ENCODE measurements around the gene GSTO2. TPM values are rescaled to one million over a fixed set of nuclear protein-coding genes. Genes with fewer than 3 reads are reported as not detected.

The GSTO2 gene
- total RNA-seq, 1 experiment from 2014 or later: 25.7 TPM

DNA sequence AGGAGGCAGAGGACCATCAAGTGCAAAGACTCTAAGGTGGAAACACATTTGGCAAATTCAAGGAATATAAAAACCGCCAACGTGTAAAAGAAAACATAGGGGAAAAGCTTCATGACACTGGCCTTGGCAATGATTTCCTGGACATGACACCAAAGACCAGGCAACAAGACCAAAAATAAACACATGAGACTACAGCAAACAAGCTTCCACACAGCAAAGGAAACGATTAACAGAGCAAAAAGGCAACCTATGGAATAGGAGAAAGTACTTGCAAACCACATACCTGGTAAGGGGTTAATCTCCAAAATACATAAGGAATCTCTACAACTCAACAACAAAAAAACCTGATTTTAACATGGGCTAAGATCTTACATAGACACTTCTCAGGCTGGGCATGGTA is 10.8 kb upstream of the GSTO2 start:
- no TSS peak for BruUV-seq (replicated peaks)
- no peaks in the 10 kb centered on the region for H3K9me3 Mint-ChIP-seq (ENCODE audit: low read depth, unreplicated experiment)
- CTCF ChIA-PET: no interaction called here
- H3K27ac Mint-ChIP-seq (ENCODE audit: unreplicated experiment): no peak overlapping the region
- H3K4me1 Mint-ChIP-seq (ENCODE audit: low read depth, unreplicated experiment): peaks cover 34% of the 10 kb centered on the region
- no peak overlapping the region for H3K4me3 Mint-ChIP-seq (ENCODE audit: low read depth, unreplicated experiment)
- no peaks in the 10 kb centered on the region for H3K27me3 Mint-ChIP-seq (ENCODE audit: unreplicated experiment)
- peaks cover 39% of the 10 kb centered on the region for H3K36me3 Mint-ChIP-seq (ENCODE audit: insufficient read depth, unreplicated experiment)
- DNase-seq: no peak
- TF ChIP-seq, protein P1, sequence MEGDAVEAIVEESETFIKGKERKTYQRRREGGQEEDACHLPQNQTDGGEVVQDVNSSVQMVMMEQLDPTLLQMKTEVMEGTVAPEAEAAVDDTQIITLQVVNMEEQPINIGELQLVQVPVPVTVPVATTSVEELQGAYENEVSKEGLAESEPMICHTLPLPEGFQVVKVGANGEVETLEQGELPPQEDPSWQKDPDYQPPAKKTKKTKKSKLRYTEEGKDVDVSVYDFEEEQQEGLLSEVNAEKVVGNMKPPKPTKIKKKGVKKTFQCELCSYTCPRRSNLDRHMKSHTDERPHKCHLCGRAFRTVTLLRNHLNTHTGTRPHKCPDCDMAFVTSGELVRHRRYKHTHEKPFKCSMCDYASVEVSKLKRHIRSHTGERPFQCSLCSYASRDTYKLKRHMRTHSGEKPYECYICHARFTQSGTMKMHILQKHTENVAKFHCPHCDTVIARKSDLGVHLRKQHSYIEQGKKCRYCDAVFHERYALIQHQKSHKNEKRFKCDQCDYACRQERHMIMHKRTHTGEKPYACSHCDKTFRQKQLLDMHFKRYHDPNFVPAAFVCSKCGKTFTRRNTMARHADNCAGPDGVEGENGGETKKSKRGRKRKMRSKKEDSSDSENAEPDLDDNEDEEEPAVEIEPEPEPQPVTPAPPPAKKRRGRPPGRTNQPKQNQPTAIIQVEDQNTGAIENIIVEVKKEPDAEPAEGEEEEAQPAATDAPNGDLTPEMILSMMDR (IDR thresholded peaks at IDR 0.05; ENCODE audit: unreplicated experiment): no peak
- intact Hi-C loops (cut with micrococcal nuclease; ENCODE audit: unreplicated experiment): no loop called here

DNA sequence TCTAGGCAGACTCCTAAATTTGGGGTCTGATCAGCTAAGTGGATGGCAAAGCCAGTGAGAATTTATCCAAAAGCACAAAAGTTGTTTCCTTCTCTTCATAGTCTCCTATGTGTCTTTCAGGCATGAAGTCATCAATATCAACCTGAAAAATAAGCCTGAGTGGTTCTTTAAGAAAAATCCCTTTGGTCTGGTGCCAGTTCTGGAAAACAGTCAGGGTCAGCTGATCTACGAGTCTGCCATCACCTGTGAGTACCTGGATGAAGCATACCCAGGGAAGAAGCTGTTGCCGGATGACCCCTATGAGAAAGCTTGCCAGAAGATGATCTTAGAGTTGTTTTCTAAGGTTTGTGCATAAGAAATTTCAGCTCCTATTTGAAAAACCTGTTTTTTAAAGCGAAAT is 9.5 kb upstream of the GSTO2 start:
- intact Hi-C loops (cut with micrococcal nuclease; ENCODE audit: unreplicated experiment): no loop called here
- Mint-ChIP-seq H3K9me3 (ENCODE audit: low read depth, unreplicated experiment) (no peaks in the 10 kb centered on the region), H3K4me3 (ENCODE audit: low read depth, unreplicated experiment) (no peak overlapping the region), H3K27me3 (ENCODE audit: unreplicated experiment) (no peaks in the 10 kb centered on the region), H3K27ac (ENCODE audit: unreplicated experiment) (no peak overlapping the region), H3K36me3 (ENCODE audit: insufficient read depth, unreplicated experiment) (peaks cover 30% of the 10 kb centered on the region), H3K4me1 (ENCODE audit: low read depth, unreplicated experiment) (peaks cover 33% of the 10 kb centered on the region)
- CTCF ChIA-PET: no interaction called here
- TF ChIP-seq, protein P1 (IDR thresholded peaks at IDR 0.05; ENCODE audit: unreplicated experiment): no peak
- no peak for DNase-seq
- BruUV-seq (replicated peaks): no TSS peak

DNA sequence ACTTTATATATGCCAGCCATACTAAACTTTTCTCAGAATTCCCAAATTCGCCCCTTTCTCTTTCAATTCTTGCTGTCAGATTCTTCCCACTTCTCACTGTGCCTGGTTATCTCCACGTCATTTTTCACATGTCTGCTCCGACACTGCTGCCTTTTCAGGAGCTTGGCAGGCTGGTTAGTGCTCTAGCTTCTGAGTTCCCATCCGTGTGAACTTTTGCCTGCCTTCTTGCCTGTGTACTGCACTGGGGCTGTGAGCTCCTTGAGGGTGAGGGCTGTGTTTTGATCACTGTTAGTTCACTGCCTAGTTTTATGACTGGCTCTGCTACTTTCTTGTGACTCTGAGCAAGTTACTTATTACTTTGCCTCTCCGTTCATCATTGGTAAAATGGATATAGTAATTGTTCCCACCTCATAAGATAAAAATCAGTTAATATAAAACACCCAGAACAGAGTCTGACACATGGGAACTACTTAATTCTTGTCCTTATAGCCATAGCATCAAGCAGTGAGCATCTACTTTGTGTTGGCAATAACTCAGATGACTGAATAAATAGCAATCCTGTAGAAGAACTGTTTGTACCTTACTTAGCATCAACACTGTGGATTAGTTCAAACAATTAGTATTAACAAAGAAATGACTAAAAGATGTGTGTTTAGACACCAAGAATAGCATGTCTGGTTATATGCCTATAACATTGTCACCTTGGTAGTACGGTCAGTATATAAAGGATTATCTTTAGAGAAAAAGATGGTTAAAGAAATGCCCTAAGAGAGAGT is 8.8 kb upstream of the GSTO2 start:
- DNase-seq: no peak
- TF ChIP-seq, protein P1 (IDR thresholded peaks at IDR 0.05; ENCODE audit: unreplicated experiment): no peak
- no peaks in the 10 kb centered on the region for H3K9me3 Mint-ChIP-seq (ENCODE audit: low read depth, unreplicated experiment)
- peaks cover 34% of the 10 kb centered on the region for H3K4me1 Mint-ChIP-seq (ENCODE audit: low read depth, unreplicated experiment)
- H3K4me3 Mint-ChIP-seq (ENCODE audit: low read depth, unreplicated experiment): no peak overlapping the region
- CTCF ChIA-PET: no interaction called here
- H3K27ac Mint-ChIP-seq (ENCODE audit: unreplicated experiment): no peak overlapping the region
- intact Hi-C loops (cut with micrococcal nuclease; ENCODE audit: unreplicated experiment): no loop called here
- H3K36me3 Mint-ChIP-seq (ENCODE audit: insufficient read depth, unreplicated experiment): peaks cover 25% of the 10 kb centered on the region
- no peaks in the 10 kb centered on the region for H3K27me3 Mint-ChIP-seq (ENCODE audit: unreplicated experiment)
- no TSS peak for BruUV-seq (replicated peaks)

DNA sequence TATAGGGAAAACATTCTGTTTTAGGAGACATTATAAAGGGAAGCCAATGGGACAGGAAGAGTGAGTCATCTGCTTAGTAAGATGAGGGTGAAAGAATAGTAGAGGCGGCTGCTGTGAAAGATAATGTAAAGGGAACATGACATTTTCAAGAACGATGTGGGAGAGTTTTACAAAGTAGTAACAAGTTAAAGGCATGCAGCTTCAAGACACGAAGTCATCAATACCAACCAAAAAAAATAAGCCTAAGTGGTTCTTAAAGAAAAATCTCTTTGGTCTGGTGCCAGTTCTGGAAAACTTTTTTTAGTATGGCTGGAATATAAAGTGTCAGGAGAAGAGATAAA is 8.2 kb upstream of the GSTO2 start:
- no peak for DNase-seq
- peaks cover 20% of the 10 kb centered on the region for H3K36me3 Mint-ChIP-seq (ENCODE audit: insufficient read depth, unreplicated experiment)
- H3K9me3 Mint-ChIP-seq (ENCODE audit: low read depth, unreplicated experiment): no peaks in the 10 kb centered on the region
- BruUV-seq (replicated peaks): no TSS peak
- H3K27me3 Mint-ChIP-seq (ENCODE audit: unreplicated experiment): no peaks in the 10 kb centered on the region
- no peak overlapping the region for H3K27ac Mint-ChIP-seq (ENCODE audit: unreplicated experiment)
- H3K4me1 Mint-ChIP-seq (ENCODE audit: low read depth, unreplicated experiment): peaks cover 34% of the 10 kb centered on the region
- CTCF ChIA-PET: no interaction called here
- TF ChIP-seq, protein P1 (IDR thresholded peaks at IDR 0.05; ENCODE audit: unreplicated experiment): no peak
- H3K4me3 Mint-ChIP-seq (ENCODE audit: low read depth, unreplicated experiment): no peak overlapping the region
- intact Hi-C loops (cut with micrococcal nuclease; ENCODE audit: unreplicated experiment): no loop called here
